Measurements from ENCODE around the gene BRIX1.

DNA sequence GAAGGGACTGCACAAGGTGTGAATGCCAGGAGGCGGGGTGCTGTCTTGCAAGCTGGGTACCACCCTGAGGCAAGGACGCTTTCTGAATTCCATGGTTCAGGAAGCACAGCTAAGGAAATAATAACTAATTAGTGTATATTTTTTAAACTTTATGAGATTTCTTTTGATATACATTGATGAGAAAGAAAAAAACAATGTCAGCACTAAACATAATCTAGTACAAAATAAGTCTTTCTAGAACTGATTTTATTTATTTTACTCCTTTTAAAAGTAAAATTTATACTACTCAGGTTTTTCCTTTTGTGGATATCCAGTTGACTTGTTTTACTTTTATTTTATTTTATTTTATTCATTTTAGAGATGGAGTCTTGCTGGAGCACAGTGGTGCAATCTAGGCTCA is 17.4 kb downstream of the BRIX1 start:
- no peak for TF ChIP-seq EZH2 (IDR thresholded peaks at IDR 0.05; ENCODE audit: insufficient read depth, poor library complexity, severe bottlenecking)
- no peak for TF ChIP-seq EZH2phosphoT487 (IDR thresholded peaks at IDR 0.05; ENCODE audit: insufficient read depth, low read depth)
